Renal cortex interstitium (tissue), 11 donors: Measurements from ENCODE around the gene RWDD1. TPM values are rescaled to one million over a fixed set of nuclear protein-coding genes. Genes with fewer than 3 reads are reported as not detected.
"Not testable (repeated sequence)": the region's sequence is repeated elsewhere in the genome, so short reads cannot be mapped to it uniquely, and the experiment has no call there.

Experiments used
- DNase-seq, 11 donors: peaks; one replicate each; pipeline ENCODE4 v3.0.0-alpha.2; 2013; ENCODE audit warnings: low read depth in 9 of 11, low spot score in 4 of 11; ENCODE audit errors: extremely low read depth in 1 of 11
- polyA plus RNA-seq, 3 donors: library from polyadenylated mRNA; unstranded; fragments of 120-200 nt; gene quantifications; one replicate each; pipeline ENCODE4 v1.2.1, GENCODE V29; 2013; ENCODE audit not compliant: insufficient read length in 3 of 3

Gene RWDD1
- polyA plus RNA-seq, 3 donors = 73.8 to 95.4 (median 73.9) TPM

- DNase-seq = no peak
Observed at GRCh38 chr6:116578335-116578734, 7.0 kb downstream of the RWDD1 start.

- no peak for DNase-seq
Observed at GRCh38 chr6:116579143-116579542, 7.8 kb downstream of the RWDD1 start.

GRCh38 chr6:116580198-116580597, 8.9 kb downstream of the RWDD1 start:
- DNase-seq = no peak

- no peak for DNase-seq
Observed at GRCh38 chr6:116586276-116586675, 15.0 kb downstream of the RWDD1 start.

GRCh38 chr6:116586738-116587137, 15.4 kb downstream of the RWDD1 start:
- no peak for DNase-seq

GRCh38 chr6:116595247-116595646, 23.9 kb downstream of the RWDD1 start:
- no peak for DNase-seq

GRCh38 chr6:116596815-116597214, 25.5 kb downstream of the RWDD1 start:
- DNase-seq = peak in 6 of 11 donors; percentile 20 to 45 (median 36)

- not testable (repeated sequence) for DNase-seq
Observed at GRCh38 chr6:116603916-116604315, 32.6 kb downstream of the RWDD1 start.

- DNase-seq = not testable (repeated sequence)
Observed at GRCh38 chr6:116604868-116605267, 33.6 kb downstream of the RWDD1 start.

GRCh38 chr6:116605935-116606334, 34.6 kb downstream of the RWDD1 start:
- DNase-seq = no peak

GRCh38 chr6:116611056-116611455, 39.8 kb downstream of the RWDD1 start:
- DNase-seq = no peak

- DNase-seq = peak; percentile 85 to 98 (median 93)
Observed at GRCh38 chr6:116615937-116616736, 44.8 kb downstream of the RWDD1 start, which contains the start of gene RSPH4A. RSPH4A (plus strand) TSS chr6:116616479; CDS start chr6:116616624, 145 bp downstream.

GRCh38 chr6:116616737-116617053, 45.4 kb downstream of the RWDD1 start:
- DNase-seq = peak in 2 of 11 donors; percentile 1 to 3

GRCh38 chr6:116624036-116624805, 52.9 kb downstream of the RWDD1 start:
- no peak for DNase-seq

GRCh38 chr6:116625872-116626271, 54.6 kb downstream of the RWDD1 start:
- no peak for DNase-seq

GRCh38 chr6:116629563-116629981, 58.3 kb downstream of the RWDD1 start:
- no peak for DNase-seq

GRCh38 chr6:116631379-116631990, 60.2 kb downstream of the RWDD1 start:
- DNase-seq = no peak

- no peak for DNase-seq
Observed at GRCh38 chr6:116633685-116634084, 62.4 kb downstream of the RWDD1 start.
